ENCODE data around the gene OR1M1. TPM values are rescaled to one million over a fixed set of nuclear protein-coding genes. Genes with fewer than 3 reads are reported as not detected.
"Not testable (repeated sequence)": the region's sequence is repeated elsewhere in the genome, so short reads cannot be mapped to it uniquely, and the experiment has no call there.

OR1M1 gene
- total and polyA plus RNA-seq, 7 donors = not detected

- H3K4me1 ChIP-seq = no peaks in the 10 kb centered on the region
- no peaks in the 10 kb centered on the region for H3K36me3 ChIP-seq (ENCODE audit: insufficient read depth in 1 of 2, low read depth in 1 of 2)
- no peak overlapping the region for H3K27ac ChIP-seq
- WGBS, 3 donors = 84 to 88% (median 85%) methylated on average over 8 of the region's 8 CpGs
- intact Hi-C loops (cut with DNase I) = no loop called here
- no peak overlapping the region for H3K4me3 ChIP-seq
- ATAC-seq (no peak), DNase-seq (no peak)
- no peak for TF ChIP-seq CTCF (IDR thresholded peaks at IDR 0.05)
- H3K9me3 ChIP-seq = peaks cover 4% of the 10 kb centered on the region
- H3K27me3 ChIP-seq (ENCODE audit: insufficient read depth in 3 of 3, low read length in 2 of 3) = no peaks in the 10 kb centered on the region
Measured at GRCh38 chr19:9041023-9041422, 45.8 kb upstream of the OR1M1 start.

GRCh38 chr19:9043524-9043923 lies 43.3 kb upstream of the OR1M1 start:
- H3K4me3 ChIP-seq = no peak overlapping the region
- no peak for ATAC-seq
- no peaks in the 10 kb centered on the region for H3K27me3 ChIP-seq (ENCODE audit: insufficient read depth in 3 of 3, low read length in 2 of 3)
- WGBS, 3 donors = 86 to 92% (median 86%) methylated on average over 5 of the region's 5 CpGs
- peaks cover 4% of the 10 kb centered on the region for H3K9me3 ChIP-seq
- H3K4me1 ChIP-seq = no peaks in the 10 kb centered on the region
- H3K36me3 ChIP-seq (ENCODE audit: insufficient read depth in 1 of 2, low read depth in 1 of 2) = no peaks in the 10 kb centered on the region
- intact Hi-C loops (cut with DNase I) = no loop called here
- no peak overlapping the region for H3K27ac ChIP-seq
- no peak for DNase-seq
- no peak for TF ChIP-seq CTCF (IDR thresholded peaks at IDR 0.05)

- Histone ChIP-seq H3K36me3 (ENCODE audit: insufficient read depth in 1 of 2, low read depth in 1 of 2) (no peaks in the 10 kb centered on the region), H3K4me3 (no peak overlapping the region), H3K27ac (no peak overlapping the region), H3K9me3 (peaks cover 4% of the 10 kb centered on the region), H3K27me3 (ENCODE audit: insufficient read depth in 3 of 3, low read length in 2 of 3) (no peaks in the 10 kb centered on the region), H3K4me1 (no peaks in the 10 kb centered on the region)
- intact Hi-C loops (cut with DNase I) = no loop called here
- TF ChIP-seq CTCF (IDR thresholded peaks at IDR 0.05) = no peak
- no peak for ATAC-seq
- DNase-seq = no peak
- WGBS, 3 donors = 70 to 74% (median 74%) methylated on average over 3 of the region's 3 CpGs
Measured at GRCh38 chr19:9044449-9044848, 42.4 kb upstream of the OR1M1 start.

- H3K27me3 ChIP-seq (ENCODE audit: insufficient read depth in 3 of 3, low read length in 2 of 3) = no peaks in the 10 kb centered on the region
- TF ChIP-seq CTCF (IDR thresholded peaks at IDR 0.05) = no peak
- 51 to 66% (median 52%) methylated on average over 4 of the region's 4 CpGs for WGBS, 3 donors
- peaks cover 4% of the 10 kb centered on the region for H3K9me3 ChIP-seq
- H3K27ac ChIP-seq = no peak overlapping the region
- intact Hi-C loops (cut with DNase I) = no loop called here
- no peak for DNase-seq
- no peaks in the 10 kb centered on the region for H3K36me3 ChIP-seq (ENCODE audit: insufficient read depth in 1 of 2, low read depth in 1 of 2)
- no peak overlapping the region for H3K4me3 ChIP-seq
- no peak for ATAC-seq
- H3K4me1 ChIP-seq = no peaks in the 10 kb centered on the region
Measured at GRCh38 chr19:9046694-9047093, 40.2 kb upstream of the OR1M1 start.

- 78 to 84% (median 82%) methylated on average over 4 of the region's 4 CpGs for WGBS, 3 donors
- Histone ChIP-seq H3K27me3 (ENCODE audit: insufficient read depth in 3 of 3, low read length in 2 of 3) (no peaks in the 10 kb centered on the region), H3K4me3 (no peak overlapping the region), H3K36me3 (ENCODE audit: insufficient read depth in 1 of 2, low read depth in 1 of 2) (no peaks in the 10 kb centered on the region), H3K27ac (no peak overlapping the region), H3K9me3 (no peaks in the 10 kb centered on the region), H3K4me1 (no peaks in the 10 kb centered on the region)
- ATAC-seq = no peak
- no peak for TF ChIP-seq CTCF (IDR thresholded peaks at IDR 0.05)
- DNase-seq = no peak
- intact Hi-C loops (cut with DNase I) = no loop called here
Measured at GRCh38 chr19:9052894-9053293, 34.0 kb upstream of the OR1M1 start.

- ATAC-seq; H3K4me3 ChIP-seq; H3K27me3 ChIP-seq (ENCODE audit: insufficient read depth in 3 of 3, low read length in 2 of 3); H3K9me3 ChIP-seq; H3K27ac ChIP-seq; DNase-seq; H3K36me3 ChIP-seq (ENCODE audit: insufficient read depth in 1 of 2, low read depth in 1 of 2); H3K4me1 ChIP-seq; intact Hi-C loops (cut with DNase I): not testable (repeated sequence)
- 93 to 96% (median 95%) methylated on average over 6 of the region's 6 CpGs for WGBS, 3 donors
Measured at GRCh38 chr19:9053674-9054073, 33.2 kb upstream of the OR1M1 start.
